GM19468 (cell line): ENCODE measurements around the gene ENO3.

ENCODE experiments used
- ATAC-seq: cut with Tn5 transposase; IDR thresholded peaks from one replicate; pipeline ENCODE4 v1.9.1; 2021; ENCODE audit warnings: mild to moderate bottlenecking, moderate library complexity, moderate number of reproducible peaks; ENCODE audit not compliant: unreplicated experiment; ENCODE audit errors: extremely low read depth

Gene ENO3

GRCh38 chr17:4999430-5000093, 48.6 kb downstream of the ENO3 start:
- ATAC-seq, result no peak

- no peak for ATAC-seq
Measured at GRCh38 chr17:5000237-5000639, 49.3 kb downstream of the ENO3 start.

- ATAC-seq, result no peak
Measured at GRCh38 chr17:5002121-5002788, 51.3 kb downstream of the ENO3 start.

- ATAC-seq, result no peak
Measured at GRCh38 chr17:5003214-5003867, 52.4 kb downstream of the ENO3 start.
